Subcutaneous preadipocyte (primary cell): ENCODE measurements around the gene IQCF2. TPM values are rescaled to one million over a fixed set of nuclear protein-coding genes. Genes with fewer than 3 reads are reported as not detected.

Experiments used
- small RNA-seq: library from RNA; depleted of rRNA; stranded (forward); fragments of <200 nt; gene quantifications from one replicate; pipeline ENCODE3, GENCODE V24; 2012
- total RNA-seq: library from RNA; depleted of rRNA; stranded (reverse); fragments of >200 nt; gene quantifications from 2 replicates; pipeline ENCODE4 v1.2.3, GENCODE V29; 2012

Gene IQCF2
- total RNA-seq: not detected in 2 replicates

GRCh38 chr3:51860703-51861665, at the start of gene IQCF2:
TSS of gene IQCF2 (plus strand) at chr3:51861615. CDS start at chr3:51861667, 52 bp downstream.

GRCh38 chr3:51875501-51875900, 14.1 kb downstream of the IQCF2 start, which contains the start of gene IQCF5:
TSS of gene IQCF5 (minus strand) at chr3:51875601. CDS start at chr3:51875531, 70 bp downstream.

Small RNAs within 50 kb of the gene (small RNA-seq; reads per million reads assigned to genes)
- gene RN7SL504P: not detected

Other genes with a start within 250 kb of the IQCF2 start
- 35.0 and 46.3 TPM in 2 replicates for gene TEX264, start 190.4 kb upstream of the IQCF2 start, total RNA-seq
- gene GRM2, start 154.5 kb upstream of the IQCF2 start, total RNA-seq: not detected in 2 replicates
- gene IQCF6, start 82.4 kb upstream of the IQCF2 start, total RNA-seq: not detected in 2 replicates
- not detected in 2 replicates for gene IQCF5, start 14.0 kb downstream of the IQCF2 start, total RNA-seq
- gene IQCF1, start 41.7 kb downstream of the IQCF2 start, total RNA-seq: not detected in 2 replicates
- 35.3 and 37.5 TPM in 2 replicates for gene RRP9, start 80.3 kb downstream of the IQCF2 start, total RNA-seq
- 19.2 and 29.4 TPM in 2 replicates for gene PARP3, start 80.7 kb downstream of the IQCF2 start, total RNA-seq
- gene GPR62, start 93.8 kb downstream of the IQCF2 start, total RNA-seq: 0.20 TPM in 1 of 2 replicates, not detected in the other
- 20.9 and 23.9 TPM in 2 replicates for gene PCBP4, start 105.8 kb downstream of the IQCF2 start, total RNA-seq
- 32.6 and 41.5 TPM in 2 replicates for gene ABHD14B, start 112.4 kb downstream of the IQCF2 start, total RNA-seq
- gene ABHD14A, start 113.4 kb downstream of the IQCF2 start, total RNA-seq: 6.8 and 13.6 TPM in 2 replicates
- gene ACY1, start 121.9 kb downstream of the IQCF2 start, total RNA-seq: 71.7 and 79.0 TPM in 2 replicates
- gene RPL29, start 134.3 kb downstream of the IQCF2 start, total RNA-seq: 932 and 1,672 TPM in 2 replicates
- 8.1 and 19.5 TPM in 2 replicates for gene DUSP7, start 195.0 kb downstream of the IQCF2 start, total RNA-seq